Stimulated activated naive B cell treated with anti-CD40 and anti-IgM and Interleukin-4, amounts not matched to agents 10 μg/mL and 1 μg/mL and 100 μg/mL, for 72 hours (primary cell): Measurements from ENCODE around the gene SLC22A2.
"Not testable (repeated sequence)": the region's sequence is repeated elsewhere in the genome, so short reads cannot be mapped to it uniquely, and the experiment has no call there.

Experiments
- ATAC-seq, 2 donors: fragments of 150-1000 bp; cut with Tn5 transposase; replicated peaks; 2 replicates each; pipeline ENCODE4 v1.10.0; 2021; ENCODE audit warnings: moderate library complexity in 1 of 2
- DNase-seq: peaks from one replicate; pipeline ENCODE4 v3.0.0; 2021
- H3K27ac Mint-ChIP-seq: one replicate; pipeline ENCODE4 v1.8.0; 2022; ENCODE audit warnings: mild to moderate bottlenecking, mixed read lengths
- H3K27me3 Mint-ChIP-seq, 2 donors: one replicate each; pipeline ENCODE4 v1.8.0; 2022; ENCODE audit warnings: mixed read lengths in 2 of 2
- H3K36me3 Mint-ChIP-seq, 2 donors: one replicate each; pipeline ENCODE4 v1.8.0; 2022; ENCODE audit warnings: mixed read lengths in 2 of 2, mild to moderate bottlenecking in 1 of 2
- H3K4me1 Mint-ChIP-seq, 2 donors: one replicate each; pipeline ENCODE4 v1.8.0; 2022; ENCODE audit warnings: mixed read lengths in 2 of 2, mild to moderate bottlenecking in 1 of 2
- H3K4me3 Mint-ChIP-seq, 2 donors: one replicate each; pipeline ENCODE4 v1.8.0; 2022; ENCODE audit warnings: mild to moderate bottlenecking in 2 of 2, mixed read lengths in 2 of 2, moderate library complexity in 1 of 2
- H3K9me3 Mint-ChIP-seq, 2 donors: one replicate each; pipeline ENCODE4 v1.8.0; 2022; ENCODE audit warnings: mixed read lengths in 2 of 2, mild to moderate bottlenecking in 1 of 2

SLC22A2 gene

GRCh38 chr6:160258346-160259142 lies at the start of gene SLC22A2:
SLC22A2 (minus strand) TSS chr6:160258821; CDS start chr6:160258757, 64 bp downstream.
- Mint-ChIP-seq H3K4me1 (no peaks in the 10 kb centered on the region), H3K27ac (no peak within 1 kb of the TSS), H3K36me3 (no peaks in the 10 kb centered on the region), H3K4me3 (no peak within 1 kb of the TSS), H3K9me3 (no peaks in the 10 kb centered on the region), H3K27me3 (peaks cover 0 to 18% of the 10 kb centered on the region in 2 donors)
- no peak for ATAC-seq
- no peak for DNase-seq

DNA sequence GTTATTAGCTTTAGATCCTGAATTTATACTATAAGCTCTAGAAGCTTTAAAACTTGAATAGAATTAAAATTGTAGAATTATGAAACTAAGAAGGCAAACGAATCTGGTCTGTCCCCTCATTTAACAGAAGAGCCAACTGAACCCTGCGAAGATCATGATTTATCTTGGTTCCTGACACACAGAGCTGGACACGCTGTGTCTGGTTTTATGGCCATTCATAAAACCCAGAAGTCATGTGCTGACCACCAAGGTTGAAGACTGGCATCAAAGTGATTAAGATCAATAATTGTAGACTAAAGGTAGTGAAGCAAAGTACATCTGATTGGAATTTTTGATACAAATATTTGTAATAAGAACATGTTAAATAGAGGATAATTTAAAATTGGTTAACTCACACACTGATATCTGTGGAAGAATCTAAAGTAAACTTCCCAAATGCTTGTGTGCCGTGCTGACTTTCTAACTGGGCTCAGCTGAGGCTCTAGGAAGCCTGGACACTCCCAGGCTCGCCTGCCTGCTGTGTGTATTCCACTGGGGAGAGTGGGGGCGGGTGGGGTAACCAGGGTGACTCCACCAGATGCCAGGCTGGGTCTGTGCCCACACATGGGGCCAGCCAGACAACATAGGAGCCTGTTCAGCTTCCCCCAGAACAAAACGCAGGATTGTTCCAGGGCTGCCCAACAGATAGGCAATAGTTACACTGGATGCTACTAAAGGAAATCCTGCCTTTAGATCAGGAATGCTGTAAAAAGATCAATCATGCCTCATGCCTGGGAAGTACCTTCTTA lies 47.5 kb upstream of the SLC22A2 start:
- Mint-ChIP-seq H3K27ac (no peak overlapping the region), H3K9me3 (peaks cover 20 to 28% of the 10 kb centered on the region in 2 donors), H3K4me3 (no peak overlapping the region), H3K27me3 (peaks cover 5 to 8% of the 10 kb centered on the region in 2 donors), H3K4me1 (no peaks in the 10 kb centered on the region), H3K36me3 (peaks cover 0 to 1% of the 10 kb centered on the region in 2 donors)
- DNase-seq (no peak), ATAC-seq (no peak)

DNA sequence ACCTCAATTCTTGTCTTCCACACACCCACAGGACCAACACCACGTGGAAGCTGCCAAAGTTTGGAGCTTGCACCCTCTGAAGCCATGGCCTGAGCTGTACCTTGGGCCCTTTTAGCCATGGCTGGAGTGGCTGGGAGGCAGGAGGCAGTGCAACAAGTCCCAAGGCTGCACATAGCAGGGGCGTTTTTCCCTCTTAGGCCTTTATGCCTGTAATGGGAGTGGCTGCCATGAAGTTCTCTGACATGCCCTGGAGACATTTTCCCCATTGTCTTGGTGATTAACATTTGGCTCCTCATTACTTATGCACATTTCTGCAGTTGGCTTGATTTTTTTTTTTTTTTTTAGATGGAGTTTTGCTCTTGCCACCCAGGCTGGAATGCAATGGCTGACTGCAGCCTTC lies 45.2 kb upstream of the SLC22A2 start:
- DNase-seq (no peak), ATAC-seq (no peak)
- H3K36me3 Mint-ChIP-seq = no peaks in the 10 kb centered on the region
- peaks cover 8 to 10% of the 10 kb centered on the region in 2 donors for H3K27me3 Mint-ChIP-seq
- peaks cover 9 to 12% of the 10 kb centered on the region in 2 donors for H3K9me3 Mint-ChIP-seq
- no peaks in the 10 kb centered on the region for H3K4me1 Mint-ChIP-seq
- no peak overlapping the region for H3K4me3 Mint-ChIP-seq
- no peak overlapping the region for H3K27ac Mint-ChIP-seq

DNA sequence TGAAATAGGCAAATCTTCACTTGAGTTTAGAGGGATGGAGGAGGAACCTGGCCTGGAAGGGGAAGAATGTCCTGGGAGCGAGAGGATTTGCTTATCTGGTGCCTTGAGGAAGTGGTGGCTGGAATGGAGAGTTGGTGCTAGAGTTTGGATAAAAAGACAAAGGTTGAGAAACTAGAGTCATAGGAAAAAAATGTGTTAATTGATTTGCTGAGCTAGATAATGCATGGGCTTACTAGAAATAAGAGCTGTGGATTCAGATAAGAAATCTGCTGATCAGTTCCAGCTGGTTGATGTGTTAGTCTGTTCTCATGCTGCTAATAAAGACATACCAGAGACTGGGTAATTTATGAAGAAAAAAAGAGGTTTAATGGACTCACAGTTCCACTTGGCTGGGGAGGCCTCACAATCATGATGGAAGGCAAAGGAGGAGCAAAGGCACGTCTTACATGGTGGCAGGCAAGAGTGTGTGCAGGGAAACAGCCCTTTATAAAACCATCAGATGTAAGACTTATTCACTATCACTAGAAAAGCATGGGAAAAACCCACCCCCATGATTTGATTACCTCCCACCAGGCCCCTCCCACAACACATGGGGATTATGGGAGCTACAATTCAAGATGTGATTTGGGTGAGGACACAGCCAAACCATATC lies 43.9 kb upstream of the SLC22A2 start:
- not testable (repeated sequence) for H3K4me3 Mint-ChIP-seq, H3K27ac Mint-ChIP-seq, H3K27me3 Mint-ChIP-seq, H3K4me1 Mint-ChIP-seq, ATAC-seq, DNase-seq, H3K36me3 Mint-ChIP-seq
- peaks cover 10 to 12% of the 10 kb centered on the region in 2 donors for H3K9me3 Mint-ChIP-seq

DNA sequence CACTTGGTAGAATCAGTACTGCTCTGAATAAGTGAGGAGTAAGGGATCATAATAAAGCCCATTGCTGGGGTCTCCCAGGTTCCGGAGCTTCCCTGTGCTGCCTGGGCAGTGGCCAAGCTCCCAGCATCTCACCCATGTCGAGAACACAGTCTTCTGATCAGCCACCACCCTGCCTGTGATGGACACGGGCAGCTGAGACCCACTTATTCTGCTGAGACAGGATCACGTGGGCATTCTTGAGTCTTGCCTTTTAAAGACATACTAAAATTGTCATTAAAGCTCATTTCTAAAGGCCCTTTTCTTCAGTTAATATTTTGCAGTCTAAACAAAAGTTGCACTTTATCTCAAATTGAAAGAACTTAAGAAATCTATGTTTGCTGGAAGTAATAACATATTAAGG lies 42.7 kb upstream of the SLC22A2 start:
- no peak for ATAC-seq
- no peak overlapping the region for H3K27ac Mint-ChIP-seq

DNA sequence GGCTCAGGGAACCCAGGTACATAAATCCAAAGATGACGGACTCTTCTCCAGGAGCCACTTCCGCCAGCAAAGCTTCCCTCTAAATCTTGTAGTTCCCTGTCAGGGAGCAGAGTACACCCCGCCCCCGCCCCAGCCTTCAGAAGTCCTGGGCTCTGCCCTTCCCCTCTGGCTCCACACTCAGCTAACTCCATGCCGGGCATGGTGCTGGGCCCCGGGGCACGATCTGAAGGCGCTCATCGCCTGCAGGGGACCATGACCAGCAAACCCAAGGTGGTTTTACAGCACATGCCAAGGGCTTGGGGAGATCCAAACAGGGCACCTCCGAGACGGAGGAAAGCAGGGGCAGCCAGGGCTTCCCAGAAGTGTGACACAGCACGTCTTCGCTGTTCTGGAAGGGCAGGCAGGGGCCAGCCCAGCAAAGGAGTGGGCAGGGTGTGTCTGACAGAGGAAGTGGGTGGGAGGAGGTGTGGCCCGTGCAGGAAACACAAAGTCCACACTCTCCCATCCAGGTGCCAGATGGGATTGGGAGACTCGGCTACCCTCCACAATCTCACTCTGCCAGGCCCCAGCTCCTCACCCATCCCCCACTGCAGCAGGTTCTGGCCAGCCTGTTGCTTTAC lies 41.6 kb upstream of the SLC22A2 start:
- Mint-ChIP-seq H3K36me3 (no peaks in the 10 kb centered on the region), H3K27me3 (peaks cover 8 to 16% of the 10 kb centered on the region in 2 donors), H3K4me3 (no peak overlapping the region), H3K4me1 (no peaks in the 10 kb centered on the region), H3K27ac (no peak overlapping the region), H3K9me3 (peaks cover 10 to 12% of the 10 kb centered on the region in 2 donors)
- ATAC-seq = no peak
- DNase-seq = no peak

More for the DNA sequence above, 42.7 kb upstream of the SLC22A2 start:
- no peak for DNase-seq
- no peaks in the 10 kb centered on the region for H3K36me3 Mint-ChIP-seq
- H3K9me3 Mint-ChIP-seq = peaks cover 10 to 12% of the 10 kb centered on the region in 2 donors
- peaks cover 8 to 16% of the 10 kb centered on the region in 2 donors for H3K27me3 Mint-ChIP-seq
- H3K4me1 Mint-ChIP-seq = no peaks in the 10 kb centered on the region
- H3K4me3 Mint-ChIP-seq = no peak overlapping the region

DNA sequence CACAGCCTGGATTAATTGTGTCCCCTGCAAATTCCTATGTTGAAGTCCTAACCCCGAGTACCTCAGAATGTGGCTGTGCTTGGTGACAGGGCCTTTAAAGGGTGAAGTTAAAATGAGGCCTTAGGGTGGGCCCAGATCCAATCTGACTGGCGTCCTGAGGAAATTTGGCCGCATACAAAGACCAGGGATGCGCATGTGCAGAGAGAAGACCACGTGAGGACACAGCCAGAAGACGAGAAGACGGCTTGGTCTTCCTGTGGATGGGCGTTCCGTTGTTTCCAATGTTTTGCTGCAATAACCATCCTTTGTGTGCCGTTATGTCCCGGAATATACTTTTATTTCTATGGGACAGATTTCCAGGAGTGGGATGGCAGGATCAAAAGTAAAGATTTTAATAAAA lies 40.9 kb upstream of the SLC22A2 start:
- ATAC-seq (no peak), DNase-seq (no peak)
- peaks cover 3 to 15% of the 10 kb centered on the region in 2 donors for H3K27me3 Mint-ChIP-seq
- no peaks in the 10 kb centered on the region for H3K36me3 Mint-ChIP-seq
- H3K4me3 Mint-ChIP-seq = no peak overlapping the region
- H3K27ac Mint-ChIP-seq = no peak overlapping the region
- no peaks in the 10 kb centered on the region for H3K4me1 Mint-ChIP-seq
- peaks cover 8 to 11% of the 10 kb centered on the region in 2 donors for H3K9me3 Mint-ChIP-seq

DNA sequence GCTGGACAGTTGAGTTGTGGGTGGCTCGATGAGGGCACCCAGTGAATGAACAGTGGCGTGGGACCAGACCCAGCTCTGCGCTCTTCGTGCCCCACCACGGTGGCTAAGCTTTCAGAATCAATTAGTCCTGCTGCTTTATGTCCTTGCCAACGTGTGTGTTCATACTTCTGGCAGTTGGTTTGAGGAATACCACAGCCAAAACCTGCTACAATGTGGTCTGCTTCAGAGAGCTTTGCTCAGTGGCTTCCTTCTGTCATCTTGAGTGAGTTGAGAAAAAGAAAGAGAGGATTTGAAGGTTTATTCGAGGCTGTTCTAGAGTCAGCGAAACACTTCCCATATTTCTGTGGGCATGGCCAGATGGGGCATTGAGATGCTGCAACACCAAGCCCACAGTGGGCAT lies 39.5 kb upstream of the SLC22A2 start:
- H3K36me3 Mint-ChIP-seq = no peaks in the 10 kb centered on the region
- peaks cover 0 to 16% of the 10 kb centered on the region in 2 donors for H3K27me3 Mint-ChIP-seq
- H3K4me1 Mint-ChIP-seq = no peaks in the 10 kb centered on the region
- peaks cover 7% of the 10 kb centered on the region in 2 donors for H3K9me3 Mint-ChIP-seq
- no peak overlapping the region for H3K27ac Mint-ChIP-seq
- DNase-seq (no peak), ATAC-seq (no peak)
- H3K4me3 Mint-ChIP-seq = no peak overlapping the region

DNA sequence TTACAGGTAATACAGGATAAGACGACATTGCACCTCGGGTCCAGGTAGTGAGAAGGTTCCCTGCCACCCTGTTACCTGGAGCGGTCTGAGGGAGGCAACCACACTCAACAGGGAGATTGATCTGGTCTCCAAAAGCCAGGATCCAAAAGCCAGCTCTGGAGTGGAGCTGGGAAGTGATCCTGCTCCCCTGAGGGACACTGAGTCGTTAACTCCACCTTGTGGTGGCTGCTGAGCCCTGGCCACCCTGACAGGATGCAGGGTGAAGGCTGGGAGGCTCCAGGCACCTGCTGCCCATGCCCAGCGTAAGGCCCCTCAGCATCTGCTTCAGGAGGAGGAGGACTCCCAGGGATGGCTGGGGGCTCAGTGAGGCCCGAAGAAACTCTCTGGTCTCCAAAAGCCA lies 38.7 kb upstream of the SLC22A2 start:
- DNase-seq (no peak), ATAC-seq (no peak)
- H3K27ac Mint-ChIP-seq = no peak overlapping the region
- peaks cover 0 to 16% of the 10 kb centered on the region in 2 donors for H3K27me3 Mint-ChIP-seq
- H3K36me3 Mint-ChIP-seq = no peaks in the 10 kb centered on the region
- H3K9me3 Mint-ChIP-seq = peaks cover 3% of the 10 kb centered on the region in 2 donors
- no peaks in the 10 kb centered on the region for H3K4me1 Mint-ChIP-seq
- no peak overlapping the region for H3K4me3 Mint-ChIP-seq

DNA sequence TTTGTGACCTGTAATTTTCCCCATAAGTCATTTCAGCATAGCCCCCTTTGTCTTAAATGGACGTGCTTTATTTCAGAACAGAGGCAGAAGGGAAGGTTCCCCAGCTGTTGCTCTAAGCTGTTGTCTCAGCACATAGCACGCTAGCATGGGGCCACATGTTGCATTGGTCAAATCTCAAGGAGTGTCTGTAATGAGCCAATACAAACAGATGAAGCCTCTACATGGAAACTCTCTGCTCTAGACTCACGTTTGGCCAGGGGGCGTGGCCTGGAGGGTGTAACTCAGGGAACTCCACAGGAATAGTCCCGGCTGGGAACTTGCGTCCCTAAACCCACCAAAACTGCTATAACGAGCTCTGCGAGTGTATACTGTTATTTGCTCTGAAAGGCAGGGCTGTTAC lies 35.2 kb upstream of the SLC22A2 start:
- Mint-ChIP-seq H3K9me3 (peaks cover 0 to 1% of the 10 kb centered on the region in 2 donors), H3K4me3 (no peak overlapping the region), H3K27ac (no peak overlapping the region), H3K27me3 (peaks cover 19 to 24% of the 10 kb centered on the region in 2 donors), H3K4me1 (no peaks in the 10 kb centered on the region), H3K36me3 (no peaks in the 10 kb centered on the region)
- DNase-seq (no peak), ATAC-seq (no peak)

- H3K27me3 Mint-ChIP-seq = peaks cover 32 to 46% of the 10 kb centered on the region in 2 donors
- H3K4me1 Mint-ChIP-seq = no peaks in the 10 kb centered on the region
- no peaks in the 10 kb centered on the region for H3K9me3 Mint-ChIP-seq
- H3K4me3 Mint-ChIP-seq = no peak overlapping the region
- no peak for DNase-seq
- no peak overlapping the region for H3K27ac Mint-ChIP-seq
- no peaks in the 10 kb centered on the region for H3K36me3 Mint-ChIP-seq
- no peak for ATAC-seq
Measured at GRCh38 chr6:160285541-160286105, 27.0 kb upstream of the SLC22A2 start.

DNA sequence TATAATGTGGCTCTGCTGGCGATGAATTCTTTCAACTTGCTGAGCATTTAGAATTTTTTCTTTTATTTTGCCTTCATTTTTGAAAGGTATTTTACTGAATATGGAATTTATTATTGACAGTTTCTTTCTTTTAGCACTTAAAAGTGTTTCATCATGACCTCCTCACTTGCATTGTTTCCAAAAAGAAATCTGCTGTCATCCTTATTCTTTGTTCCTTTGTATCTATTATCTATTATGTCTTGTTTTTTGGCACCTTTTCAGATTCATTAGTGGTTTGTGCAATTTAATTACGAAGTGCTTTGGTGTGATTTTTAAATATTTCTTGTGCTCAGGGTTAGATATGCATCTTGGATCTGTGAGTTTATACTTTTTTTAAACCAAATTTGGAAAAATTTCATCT lies 26.0 kb upstream of the SLC22A2 start:
- Mint-ChIP-seq H3K36me3 (no peaks in the 10 kb centered on the region), H3K9me3 (no peaks in the 10 kb centered on the region), H3K4me1 (no peaks in the 10 kb centered on the region), H3K27me3 (peaks cover 28 to 35% of the 10 kb centered on the region in 2 donors), H3K4me3 (no peak overlapping the region), H3K27ac (no peak overlapping the region)
- DNase-seq (no peak), ATAC-seq (no peak)

DNA sequence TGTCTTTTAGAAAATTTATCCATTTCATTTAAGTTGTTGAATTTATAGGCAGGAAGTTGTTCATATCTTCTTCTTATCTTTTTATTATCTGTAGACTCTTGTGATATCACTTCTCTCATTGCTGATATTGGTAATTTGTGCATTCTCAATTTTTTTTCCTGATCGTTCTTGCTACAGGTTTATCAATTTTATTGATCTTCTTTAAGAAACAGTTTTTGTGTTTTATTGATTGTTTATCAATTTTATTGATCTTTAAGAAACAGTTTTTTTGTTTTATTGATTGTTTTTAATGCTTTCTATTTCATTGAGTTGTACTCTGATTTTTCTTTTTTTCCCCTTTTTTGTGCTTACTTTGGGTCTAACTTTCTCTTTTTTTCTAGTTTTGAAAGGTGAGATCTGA lies 23.8 kb upstream of the SLC22A2 start:
- ATAC-seq = no peak
- peaks cover 15 to 23% of the 10 kb centered on the region in 2 donors for H3K27me3 Mint-ChIP-seq

DNA sequence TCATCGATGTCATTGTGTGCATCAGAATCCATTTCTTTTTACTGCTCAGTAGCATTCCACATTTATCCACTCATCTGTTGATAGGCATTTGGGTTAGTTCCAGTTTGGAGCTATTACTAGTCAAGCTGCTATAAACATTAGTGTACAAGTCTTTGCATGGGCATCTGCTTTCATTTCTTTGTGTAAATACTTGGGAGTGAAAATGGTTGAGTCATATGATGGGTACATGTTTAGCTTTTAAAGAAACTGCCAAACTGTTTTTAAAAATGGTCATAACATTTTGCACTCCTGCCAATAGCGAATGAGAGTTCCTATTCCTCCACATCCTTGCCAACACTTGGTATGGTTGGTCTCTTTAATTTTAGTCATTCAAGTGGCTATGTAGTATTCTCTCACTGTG lies 21.2 kb upstream of the SLC22A2 start:
- no peak for DNase-seq
- H3K27ac Mint-ChIP-seq = no peak overlapping the region

More for the DNA sequence above, 23.8 kb upstream of the SLC22A2 start:
- H3K27ac Mint-ChIP-seq = no peak overlapping the region
- H3K4me3 Mint-ChIP-seq = no peak overlapping the region
- no peaks in the 10 kb centered on the region for H3K36me3 Mint-ChIP-seq
- no peaks in the 10 kb centered on the region for H3K9me3 Mint-ChIP-seq
- DNase-seq = no peak
- no peaks in the 10 kb centered on the region for H3K4me1 Mint-ChIP-seq

More for the DNA sequence above, 21.2 kb upstream of the SLC22A2 start:
- H3K36me3 Mint-ChIP-seq = no peaks in the 10 kb centered on the region
- peaks cover 4 to 5% of the 10 kb centered on the region in 2 donors for H3K27me3 Mint-ChIP-seq
- no peaks in the 10 kb centered on the region for H3K4me1 Mint-ChIP-seq
- no peak for ATAC-seq
- no peak overlapping the region for H3K4me3 Mint-ChIP-seq
- no peaks in the 10 kb centered on the region for H3K9me3 Mint-ChIP-seq
